RCC 7860 (cell line): ENCODE measurements around the gene FAM193A.
"Not testable (repeated sequence)": the region's sequence is repeated elsewhere in the genome, so short reads cannot be mapped to it uniquely, and the experiment has no call there.

ENCODE experiments used
- DNase-seq: peaks from one replicate; pipeline ENCODE4 v3.0.0-alpha.2; 2015; ENCODE audit warnings: low spot score
- FAIRE-seq: peaks from 2 replicates; lab custom pipeline; 2012; peaks lifted over from hg19 to GRCh38; lab: Jason Lieb, UNC

The FAM193A gene

GRCh38 chr4:2515830-2516550, 20.5 kb upstream of the FAM193A start:
- DNase-seq (no peak), FAIRE-seq (no peak)

- no peak for FAIRE-seq
- no peak for DNase-seq
Measured at GRCh38 chr4:2516635-2517034, 19.8 kb upstream of the FAM193A start.

DNA sequence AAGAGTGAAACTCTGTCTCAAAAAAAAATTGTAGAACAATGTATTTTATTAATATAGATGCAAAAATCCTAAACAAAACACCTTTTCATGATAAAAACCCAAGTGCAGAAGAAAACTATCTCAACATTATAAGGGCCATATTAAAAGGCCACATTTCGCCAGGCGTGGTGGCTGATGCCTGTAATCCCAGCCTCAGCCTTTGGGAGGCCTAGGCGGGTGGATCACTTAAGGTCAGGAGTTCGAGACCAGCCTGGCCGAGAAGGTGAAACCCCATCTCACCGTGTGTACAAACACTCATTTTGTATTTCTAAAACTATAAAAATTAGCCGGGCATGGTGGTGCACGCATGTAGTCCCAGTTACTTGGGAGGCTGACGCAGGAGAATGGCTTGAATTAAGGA, 9.9 kb upstream of the FAM193A start:
- FAIRE-seq (no peak), DNase-seq (no peak)

DNA sequence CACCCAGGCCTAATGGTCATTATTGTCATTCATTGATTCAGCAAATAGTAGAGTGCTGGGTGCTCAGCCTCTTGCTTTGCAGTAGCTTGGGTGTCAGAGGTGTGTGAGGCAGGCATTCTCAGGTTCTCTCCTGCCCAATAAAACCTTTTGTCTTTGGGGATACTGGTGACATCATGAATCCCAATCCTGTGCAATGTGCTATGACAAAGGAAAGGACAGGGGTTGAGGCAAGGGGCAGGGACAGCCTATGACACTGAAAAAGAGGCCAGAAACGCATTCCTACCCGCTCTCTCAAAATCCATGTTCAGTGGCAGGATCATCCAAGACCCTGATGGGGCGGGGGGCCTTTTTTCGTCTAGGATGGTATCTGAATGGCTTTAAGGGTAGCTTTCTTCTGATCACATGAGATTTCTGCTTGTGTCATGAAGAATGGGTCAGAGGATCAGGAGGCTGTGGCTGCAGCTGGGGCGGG, 1.5 kb upstream of the FAM193A start:
- DNase-seq (no peak), FAIRE-seq (no peak)

GRCh38 chr4:2535376-2536192, 863 bp upstream of the FAM193A start:
- FAIRE-seq, result no peak

DNA sequence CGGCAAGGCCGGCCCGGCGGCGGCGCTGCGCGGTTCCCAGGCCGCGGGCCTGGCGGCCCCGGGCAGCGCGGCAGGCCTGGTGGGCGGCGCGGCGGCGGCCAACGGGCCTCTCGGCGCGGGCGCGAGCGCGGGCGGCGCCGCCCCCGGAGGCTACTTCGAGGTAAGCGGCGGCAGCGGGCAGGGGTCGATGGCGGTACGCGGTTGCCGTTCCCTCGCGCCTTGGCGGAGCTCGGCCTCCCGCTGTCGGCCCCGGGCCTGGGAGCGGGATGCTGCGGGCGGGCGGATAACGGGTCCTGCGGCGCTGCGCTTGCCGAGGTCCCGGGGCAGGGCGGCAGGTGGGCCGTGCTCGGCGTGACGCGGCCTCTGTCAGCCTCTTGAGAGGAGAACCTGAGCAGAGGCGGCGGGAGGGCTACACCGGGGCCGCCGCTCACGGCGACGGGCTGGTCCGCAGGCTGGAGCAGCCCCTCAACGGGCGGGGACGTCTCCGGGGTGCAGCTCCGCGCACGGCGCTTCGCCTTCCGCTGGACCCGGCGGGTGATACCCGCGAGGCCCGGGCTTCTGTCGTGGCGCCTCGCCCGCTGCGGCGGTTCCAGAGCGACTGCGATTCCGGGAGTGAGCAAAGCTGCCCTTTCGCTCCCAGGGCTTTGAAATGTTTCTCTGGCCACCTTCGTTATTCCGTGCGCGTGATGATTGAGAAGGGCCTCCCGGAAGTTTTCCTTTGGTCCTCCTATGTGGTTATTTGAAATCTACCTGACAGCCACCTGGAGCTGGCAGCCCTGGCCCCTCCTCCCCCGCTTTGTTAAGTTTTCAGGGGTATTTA, 774 bp downstream of the FAM193A start:
- no peak for DNase-seq
- no peak for FAIRE-seq

More at GRCh38 chr4:2535376-2536192, 863 bp upstream of the FAM193A start:
- DNase-seq, result no peak

DNA sequence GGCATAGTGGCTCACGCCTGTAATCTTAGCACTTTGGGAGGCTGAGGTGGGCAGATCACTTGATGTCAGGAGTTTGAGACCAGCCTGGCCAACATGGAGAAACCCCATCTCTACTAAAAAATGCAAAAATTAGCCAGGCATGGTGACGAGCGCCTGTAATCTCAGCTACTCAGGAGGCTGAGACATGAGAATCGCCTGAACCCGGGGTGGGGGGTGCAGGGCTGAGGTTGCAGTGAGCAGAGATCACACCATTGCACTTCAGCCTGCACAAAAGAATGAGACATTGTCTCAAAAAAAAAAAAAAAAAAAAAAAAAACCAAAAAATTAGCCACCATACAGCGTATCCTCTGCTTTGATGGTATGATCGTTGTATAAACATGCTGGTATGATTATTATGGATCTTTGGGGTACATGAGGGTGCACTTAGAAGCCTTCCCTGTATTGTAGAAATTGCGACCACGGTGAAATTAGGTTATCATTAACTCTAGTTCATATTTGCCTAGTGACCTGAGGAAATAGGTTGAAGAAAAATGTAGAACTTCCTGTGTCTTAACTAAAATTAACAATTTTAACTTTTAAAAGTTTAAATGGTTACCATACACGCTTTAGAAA, 7.2 kb downstream of the FAM193A start:
- not testable (repeated sequence) for FAIRE-seq, DNase-seq

- FAIRE-seq, result no peak
Measured at GRCh38 chr4:2545321-2546013, 9.0 kb downstream of the FAM193A start.

DNA sequence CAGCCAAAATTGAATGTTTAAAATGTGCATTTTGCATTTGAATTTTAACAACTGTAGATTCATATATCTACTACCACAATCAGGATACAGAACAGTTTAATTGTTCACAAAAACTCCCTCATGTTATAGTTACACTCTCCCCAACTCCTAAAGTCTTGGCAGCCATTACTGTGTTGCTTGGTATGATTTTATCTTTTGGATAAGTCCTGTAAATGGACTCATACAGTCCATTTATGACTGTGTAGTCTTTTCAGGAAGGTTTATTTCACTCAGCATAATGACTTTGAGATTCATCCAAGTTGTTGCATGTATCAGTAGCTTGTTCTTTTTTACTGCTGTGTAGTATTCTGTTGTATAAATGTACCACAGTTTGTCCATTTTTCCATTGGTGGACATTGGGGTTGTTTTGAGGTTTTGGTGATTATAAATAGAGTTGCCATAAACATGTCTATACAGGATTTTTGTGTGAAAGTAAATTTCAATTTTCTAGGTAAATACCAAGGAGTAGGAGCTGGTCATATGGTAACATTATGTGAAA, 9.9 kb downstream of the FAM193A start:
- FAIRE-seq, result no peak
- DNase-seq, result no peak

More at GRCh38 chr4:2545321-2546013, 9.0 kb downstream of the FAM193A start:
- no peak for DNase-seq

DNA sequence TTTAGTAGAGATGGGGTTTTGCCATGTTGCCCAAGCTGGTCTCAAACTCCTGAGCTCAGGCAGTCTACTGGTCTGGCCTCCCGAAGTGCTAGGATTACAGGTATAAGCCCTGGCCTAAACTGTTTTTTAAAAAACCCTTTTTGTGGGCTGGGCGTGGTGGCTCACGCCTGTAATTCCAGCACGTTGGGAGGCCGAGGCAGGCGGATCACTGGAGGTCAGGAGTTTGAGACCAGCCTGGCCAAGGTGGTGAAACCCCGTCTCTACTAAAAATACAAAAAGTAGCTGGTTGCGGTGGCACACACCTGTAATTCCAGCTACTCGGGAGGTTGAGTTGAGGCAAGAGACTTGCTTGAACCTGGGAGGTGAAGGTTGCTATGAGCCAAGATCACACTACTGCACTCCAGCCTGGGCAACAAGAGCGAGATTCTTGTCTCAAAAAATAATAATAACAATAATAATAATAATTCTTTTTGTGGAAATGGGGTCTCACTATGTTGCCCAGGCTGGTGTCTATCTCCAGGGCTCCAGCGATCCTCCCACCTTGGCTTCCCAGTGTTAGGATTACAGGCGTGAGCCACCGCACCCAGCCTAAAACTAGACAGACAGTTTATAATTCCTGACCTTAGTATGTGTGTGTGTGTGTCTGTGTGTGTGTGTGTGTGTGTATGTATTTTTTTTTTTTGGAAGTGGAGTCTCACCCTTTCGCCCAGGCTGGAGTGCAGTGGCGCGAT, 10.7 kb downstream of the FAM193A start:
- not testable (repeated sequence) for FAIRE-seq, DNase-seq

DNA sequence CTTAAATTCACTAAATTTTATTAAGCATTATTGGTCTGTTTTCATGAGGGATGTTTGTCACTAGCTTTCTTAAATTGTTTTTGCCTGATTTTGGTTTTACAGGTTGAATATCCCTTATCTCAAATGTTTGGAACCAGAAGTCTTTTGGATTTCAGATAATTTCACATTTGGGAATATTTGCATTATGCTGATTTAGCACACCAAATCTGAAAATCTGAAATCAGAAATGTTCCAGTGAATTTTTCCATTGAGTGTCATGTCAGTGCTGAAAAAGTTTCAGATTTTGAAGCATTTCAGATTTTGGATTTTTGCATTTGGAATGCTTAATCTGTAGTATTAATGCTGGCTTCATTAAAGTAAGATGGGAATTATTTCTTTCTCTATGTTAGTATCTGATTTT, 14.7 kb downstream of the FAM193A start:
- DNase-seq, result no peak
- FAIRE-seq, result no peak

GRCh38 chr4:2552806-2553205, 16.4 kb downstream of the FAM193A start:
- DNase-seq (no peak), FAIRE-seq (no peak)

- FAIRE-seq, result no peak
- DNase-seq, result no peak
Measured at GRCh38 chr4:2558301-2558700, 21.9 kb downstream of the FAM193A start.

GRCh38 chr4:2560167-2560566, 23.7 kb downstream of the FAM193A start:
- DNase-seq (no peak), FAIRE-seq (no peak)

DNA sequence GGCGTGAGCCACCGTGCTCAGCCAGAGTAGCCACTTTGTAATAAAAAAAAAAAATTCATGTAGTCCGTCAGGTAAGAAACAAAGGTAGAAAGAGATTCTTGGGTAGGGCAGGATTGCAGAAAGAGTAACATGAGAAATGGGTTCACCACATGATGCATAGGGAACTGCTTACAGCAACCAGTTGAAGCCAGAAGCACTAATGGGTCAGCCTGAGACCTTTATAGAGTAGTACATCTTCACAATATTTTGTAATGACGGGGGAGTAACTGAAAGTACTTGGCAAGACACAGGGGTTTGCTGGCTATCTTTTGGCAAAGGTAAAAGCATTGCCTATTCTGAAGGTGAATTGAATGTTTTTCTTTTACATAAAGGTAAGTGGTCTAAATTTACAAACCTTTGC, 29.1 kb downstream of the FAM193A start:
- FAIRE-seq (no peak), DNase-seq (no peak)

DNA sequence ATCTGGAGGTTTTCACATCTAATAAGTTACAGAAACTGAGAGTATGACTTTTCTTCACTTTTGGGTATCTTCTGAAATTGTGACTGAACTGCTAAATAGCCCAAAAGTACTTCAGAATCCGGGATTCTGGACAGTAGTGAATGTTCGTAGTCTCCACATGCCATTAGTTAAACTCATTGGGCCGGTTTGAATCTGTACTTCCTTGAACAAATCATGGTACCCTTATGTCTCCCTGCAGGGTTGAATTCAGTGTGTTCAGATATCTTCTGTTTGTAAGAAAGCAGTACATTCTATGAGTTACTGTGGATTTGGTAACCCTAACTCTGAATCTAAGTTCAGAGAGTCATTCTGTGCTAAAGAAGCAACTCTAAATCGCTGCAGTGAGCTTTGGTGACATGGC, 33.6 kb downstream of the FAM193A start:
- DNase-seq, result no peak
- FAIRE-seq, result no peak

DNA sequence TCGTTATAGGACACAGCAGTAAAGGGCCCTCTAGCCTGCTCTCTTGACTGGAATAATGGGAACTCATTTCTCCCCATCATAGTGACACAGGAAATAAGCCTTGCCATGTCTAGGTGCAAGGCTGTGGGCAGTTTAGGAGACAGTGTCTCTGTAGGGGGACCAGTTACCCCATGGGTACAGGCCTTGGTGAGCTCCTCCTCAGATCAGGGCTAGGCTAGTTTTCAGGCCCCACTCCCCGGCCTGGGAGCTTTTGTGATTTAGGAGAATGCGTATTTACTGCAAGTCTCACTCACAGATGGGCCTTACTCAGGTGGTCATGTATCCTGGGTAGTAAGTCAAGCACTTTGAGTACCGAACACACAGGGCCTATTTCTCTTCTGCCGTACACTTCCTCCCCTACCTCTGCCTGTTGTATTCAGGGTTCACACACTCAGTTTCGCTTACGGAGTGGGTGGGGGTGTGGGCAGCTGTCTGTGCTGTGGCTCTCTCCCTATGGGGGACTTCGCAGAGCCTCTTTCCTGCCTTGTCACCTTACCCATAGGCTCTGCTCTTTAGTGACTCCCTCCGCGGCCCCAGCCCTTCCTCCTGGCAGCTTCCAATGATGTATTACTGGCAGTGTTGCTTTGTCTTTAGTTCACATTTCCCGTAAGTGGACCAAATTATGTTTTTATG, 34.2 kb downstream of the FAM193A start:
- DNase-seq (no peak), FAIRE-seq (no peak)

DNA sequence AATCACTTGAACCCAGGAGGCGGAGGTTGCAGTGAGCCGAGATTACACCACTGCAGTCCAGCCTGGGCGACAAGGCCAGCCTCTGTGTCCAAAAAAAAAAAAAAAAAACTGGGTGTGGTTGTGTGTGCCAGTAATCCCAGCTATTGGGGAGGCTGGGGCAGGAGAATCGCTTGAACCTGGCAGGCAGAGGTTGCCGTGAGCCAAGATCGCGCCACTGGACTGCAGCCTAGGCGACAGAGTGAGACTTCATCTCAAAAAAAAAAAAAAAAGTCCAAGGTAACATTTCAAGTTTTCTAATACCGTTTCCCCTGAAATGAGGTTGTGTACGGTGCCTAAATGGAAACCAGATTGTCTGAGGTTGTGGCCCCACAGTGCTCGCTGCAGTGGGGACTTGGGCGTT, 35.6 kb downstream of the FAM193A start:
- FAIRE-seq (no peak), DNase-seq (no peak)

GRCh38 chr4:2572866-2573265, 36.4 kb downstream of the FAM193A start:
- no peak for FAIRE-seq
- DNase-seq, result no peak
